ENCODE measurements around the gene POU3F1.

Gene POU3F1

DNA sequence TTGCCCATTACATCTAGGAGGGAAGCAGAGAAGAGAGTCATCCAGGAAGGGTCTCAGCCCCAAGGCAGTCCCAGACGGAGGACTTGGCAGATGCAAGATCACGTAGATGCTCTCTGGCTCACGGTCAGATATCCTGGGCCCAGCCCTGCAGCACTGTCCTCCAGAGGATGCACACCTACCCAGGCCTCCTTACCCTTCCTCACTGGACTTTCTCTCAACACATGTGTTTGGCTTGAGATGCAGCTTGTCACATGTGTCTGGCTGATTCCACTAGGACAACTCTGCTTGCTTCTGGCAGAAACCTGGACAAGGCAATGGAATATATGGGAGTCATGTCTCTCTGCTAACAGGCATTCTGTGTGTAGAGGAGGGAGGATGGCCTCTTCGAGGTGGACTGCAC, 32.4 kb upstream of the POU3F1 start:
- H3K79me2 ChIP-seq (ENCODE audit: insufficient read depth, low read length), result no peaks in the 10 kb centered on the region
- no peaks in the 10 kb centered on the region for H3K27me3 ChIP-seq (ENCODE audit: low read length)
- no peaks in the 10 kb centered on the region for H3K9me2 ChIP-seq (replicated peaks; ENCODE audit: insufficient read depth, low read length)

DNA sequence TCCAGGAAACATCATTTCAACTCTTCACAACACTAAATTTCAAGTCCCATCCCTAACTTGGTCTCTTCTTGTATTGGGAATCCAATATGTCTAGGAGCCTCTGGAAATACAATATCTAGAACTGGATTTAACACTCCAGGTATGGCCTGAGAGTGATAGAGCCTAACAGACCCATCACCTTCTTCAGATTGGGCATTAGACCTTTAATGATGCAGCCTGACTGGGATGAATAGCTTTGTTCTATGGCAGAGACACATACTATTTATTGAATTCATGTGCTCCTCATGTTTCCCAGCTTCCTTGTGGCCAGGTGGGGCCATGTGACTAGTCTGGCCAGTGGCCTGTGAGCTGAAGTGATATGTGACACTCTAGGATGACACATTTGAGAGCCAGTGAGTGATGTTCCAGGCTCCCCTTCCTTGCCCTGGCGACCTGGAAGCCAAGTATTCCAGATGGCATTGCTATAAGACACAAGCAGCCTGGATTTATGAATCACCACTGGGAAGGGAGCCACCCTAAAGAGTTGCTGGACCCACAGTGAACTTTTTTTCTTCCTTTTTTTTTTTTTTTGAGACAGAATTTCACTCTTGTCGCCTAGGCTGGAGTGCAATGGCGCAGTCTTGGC, 31.0 kb upstream of the POU3F1 start:
- Histone ChIP-seq H2AFZ (ENCODE audit: low read depth, low read length, severe bottlenecking) (no peak overlapping the region), H3F3A (ENCODE audit: insufficient read depth) (no peaks in the 10 kb centered on the region), H3K27me3 (ENCODE audit: low read length) (no peaks in the 10 kb centered on the region), H4K20me1 (ENCODE audit: low read depth, low read length) (no peaks in the 10 kb centered on the region), H3K9me2 (replicated peaks; ENCODE audit: insufficient read depth, low read length) (no peaks in the 10 kb centered on the region), H3K79me2 (ENCODE audit: insufficient read depth, low read length) (no peaks in the 10 kb centered on the region), H3K9ac (ENCODE audit: low read length) (no peak overlapping the region), H3K27ac (ENCODE audit: low read depth, low read length) (no peak overlapping the region), H3K4me2 (ENCODE audit: low read depth, low read length, poor library complexity, severe bottlenecking) (no peak overlapping the region), H3K9me3 (ENCODE audit: insufficient read depth, low read length) (no peaks in the 10 kb centered on the region), H3K36me3 (ENCODE audit: low read length) (no peaks in the 10 kb centered on the region), H3K4me3 (ENCODE audit: insufficient read depth, low read length, poor library complexity, severe bottlenecking) (no peak overlapping the region)
- no peak for TF ChIP-seq EZH2phosphoT487 (conservative IDR thresholded peaks at IDR 0.05; ENCODE audit: low read length)
- TF ChIP-seq, protein P1, sequence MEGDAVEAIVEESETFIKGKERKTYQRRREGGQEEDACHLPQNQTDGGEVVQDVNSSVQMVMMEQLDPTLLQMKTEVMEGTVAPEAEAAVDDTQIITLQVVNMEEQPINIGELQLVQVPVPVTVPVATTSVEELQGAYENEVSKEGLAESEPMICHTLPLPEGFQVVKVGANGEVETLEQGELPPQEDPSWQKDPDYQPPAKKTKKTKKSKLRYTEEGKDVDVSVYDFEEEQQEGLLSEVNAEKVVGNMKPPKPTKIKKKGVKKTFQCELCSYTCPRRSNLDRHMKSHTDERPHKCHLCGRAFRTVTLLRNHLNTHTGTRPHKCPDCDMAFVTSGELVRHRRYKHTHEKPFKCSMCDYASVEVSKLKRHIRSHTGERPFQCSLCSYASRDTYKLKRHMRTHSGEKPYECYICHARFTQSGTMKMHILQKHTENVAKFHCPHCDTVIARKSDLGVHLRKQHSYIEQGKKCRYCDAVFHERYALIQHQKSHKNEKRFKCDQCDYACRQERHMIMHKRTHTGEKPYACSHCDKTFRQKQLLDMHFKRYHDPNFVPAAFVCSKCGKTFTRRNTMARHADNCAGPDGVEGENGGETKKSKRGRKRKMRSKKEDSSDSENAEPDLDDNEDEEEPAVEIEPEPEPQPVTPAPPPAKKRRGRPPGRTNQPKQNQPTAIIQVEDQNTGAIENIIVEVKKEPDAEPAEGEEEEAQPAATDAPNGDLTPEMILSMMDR (IDR thresholded peaks at IDR 0.05; ENCODE audit: insufficient read depth, low read length, poor library complexity, severe bottlenecking), result no peak

More for the DNA sequence above, 32.4 kb upstream of the POU3F1 start:
- H3K27ac ChIP-seq (ENCODE audit: low read depth, low read length), result no peak overlapping the region
- no peaks in the 10 kb centered on the region for H3K36me3 ChIP-seq (ENCODE audit: low read length)
- no peak overlapping the region for H3K9ac ChIP-seq (ENCODE audit: low read length)
- H4K20me1 ChIP-seq (ENCODE audit: low read depth, low read length), result no peaks in the 10 kb centered on the region
- H3K4me2 ChIP-seq (ENCODE audit: low read depth, low read length, poor library complexity, severe bottlenecking), result no peak overlapping the region
- TF ChIP-seq, protein P1 (IDR thresholded peaks at IDR 0.05; ENCODE audit: insufficient read depth, low read length, poor library complexity, severe bottlenecking), result no peak
- TF ChIP-seq EZH2phosphoT487 (conservative IDR thresholded peaks at IDR 0.05; ENCODE audit: low read length), result no peak
- H3F3A ChIP-seq (ENCODE audit: insufficient read depth), result no peaks in the 10 kb centered on the region
- H3K4me3 ChIP-seq (ENCODE audit: insufficient read depth, low read length, poor library complexity, severe bottlenecking), result no peak overlapping the region
- H3K9me3 ChIP-seq (ENCODE audit: insufficient read depth, low read length), result no peaks in the 10 kb centered on the region
- H2AFZ ChIP-seq (ENCODE audit: low read depth, low read length, severe bottlenecking), result no peak overlapping the region

DNA sequence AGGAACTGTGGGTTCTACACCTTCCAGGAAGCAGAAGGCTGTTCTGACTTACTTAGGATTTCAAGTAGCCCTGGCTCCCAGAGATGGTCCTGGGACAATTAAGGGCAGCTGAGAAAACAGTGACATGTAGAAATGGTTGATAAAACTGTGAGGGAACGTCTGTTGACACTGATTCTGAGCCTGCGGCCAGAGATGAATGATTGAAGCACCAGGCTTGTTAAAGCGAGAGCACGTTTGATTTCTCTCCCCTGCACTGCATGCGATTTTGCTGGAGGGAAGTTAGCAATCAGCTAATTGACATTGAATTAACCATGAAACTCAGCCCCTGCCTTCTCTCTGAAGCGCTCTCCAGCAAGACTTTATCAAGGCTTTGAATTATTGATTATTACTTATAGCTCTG, 29.9 kb upstream of the POU3F1 start:
- Histone ChIP-seq H3K36me3 (ENCODE audit: low read length) (no peaks in the 10 kb centered on the region), H3K27me3 (ENCODE audit: low read length) (no peaks in the 10 kb centered on the region), H3K4me2 (ENCODE audit: low read depth, low read length, poor library complexity, severe bottlenecking) (no peak overlapping the region), H3K79me2 (ENCODE audit: insufficient read depth, low read length) (no peaks in the 10 kb centered on the region), H3F3A (ENCODE audit: insufficient read depth) (no peaks in the 10 kb centered on the region), H2AFZ (ENCODE audit: low read depth, low read length, severe bottlenecking) (no peak overlapping the region), H3K4me3 (ENCODE audit: insufficient read depth, low read length, poor library complexity, severe bottlenecking) (no peak overlapping the region), H4K20me1 (ENCODE audit: low read depth, low read length) (no peaks in the 10 kb centered on the region), H3K9me3 (ENCODE audit: insufficient read depth, low read length) (no peaks in the 10 kb centered on the region), H3K9ac (ENCODE audit: low read length) (no peak overlapping the region), H3K27ac (ENCODE audit: low read depth, low read length) (no peak overlapping the region), H3K9me2 (replicated peaks; ENCODE audit: insufficient read depth, low read length) (no peaks in the 10 kb centered on the region)
- TF ChIP-seq, protein P1 (IDR thresholded peaks at IDR 0.05; ENCODE audit: insufficient read depth, low read length, poor library complexity, severe bottlenecking), result no peak
- TF ChIP-seq EZH2phosphoT487 (conservative IDR thresholded peaks at IDR 0.05; ENCODE audit: low read length), result no peak

Data from SU-DHL-6 (cell line).